OCI-LY1 (cell line): ENCODE measurements around the gene LCNL1.

Experiments used
- EZH2 ChIP-seq: fragments of 200-600 bp; sonication (generic), shearing (Covaris generic); IDR thresholded peaks from 2 replicates; pipeline ENCODE4 v1.8.0; 2017; ENCODE audit warnings: borderline replicate concordance, mixed run types, mild to moderate bottlenecking, antibody characterized with exemption, low read length, moderate library complexity, mixed read lengths
- TF ChIP-seq, protein P1 (sequence below): fragments of 200-600 bp; sonication (generic), shearing (Covaris generic); IDR thresholded peaks from 2 replicates; pipeline ENCODE4 v1.5.1; 2017; ENCODE audit warnings: mild to moderate bottlenecking, antibody characterized with exemption, low read length, moderate library complexity, mixed read lengths

DNA sequence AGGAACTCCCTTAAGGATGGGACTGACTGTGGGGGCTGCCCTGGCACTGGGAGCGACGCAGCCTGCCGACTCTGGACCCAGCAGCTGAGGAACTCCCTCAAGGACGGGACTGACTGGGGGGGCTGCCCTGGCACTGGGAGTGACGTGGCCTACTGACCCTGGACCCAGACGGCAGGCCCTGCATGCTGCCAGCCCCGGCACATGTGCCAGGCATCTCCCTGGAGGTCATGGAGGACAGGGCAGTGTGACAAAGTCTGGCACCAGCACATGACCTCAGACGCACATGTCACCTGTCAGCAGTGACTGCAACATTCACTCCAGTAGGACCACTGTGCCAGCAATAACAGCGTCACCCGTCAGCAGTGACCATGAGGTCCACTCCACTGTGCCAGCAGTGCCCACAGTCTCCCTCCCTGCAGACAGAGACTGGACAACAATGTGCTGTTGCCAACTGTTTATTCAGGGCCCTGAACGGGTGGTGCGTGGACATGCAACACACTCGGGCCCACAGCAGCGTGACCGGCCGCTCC, 42.7 kb upstream of the LCNL1 start:
- TF ChIP-seq EZH2 = no peak
- TF ChIP-seq, protein P1, sequence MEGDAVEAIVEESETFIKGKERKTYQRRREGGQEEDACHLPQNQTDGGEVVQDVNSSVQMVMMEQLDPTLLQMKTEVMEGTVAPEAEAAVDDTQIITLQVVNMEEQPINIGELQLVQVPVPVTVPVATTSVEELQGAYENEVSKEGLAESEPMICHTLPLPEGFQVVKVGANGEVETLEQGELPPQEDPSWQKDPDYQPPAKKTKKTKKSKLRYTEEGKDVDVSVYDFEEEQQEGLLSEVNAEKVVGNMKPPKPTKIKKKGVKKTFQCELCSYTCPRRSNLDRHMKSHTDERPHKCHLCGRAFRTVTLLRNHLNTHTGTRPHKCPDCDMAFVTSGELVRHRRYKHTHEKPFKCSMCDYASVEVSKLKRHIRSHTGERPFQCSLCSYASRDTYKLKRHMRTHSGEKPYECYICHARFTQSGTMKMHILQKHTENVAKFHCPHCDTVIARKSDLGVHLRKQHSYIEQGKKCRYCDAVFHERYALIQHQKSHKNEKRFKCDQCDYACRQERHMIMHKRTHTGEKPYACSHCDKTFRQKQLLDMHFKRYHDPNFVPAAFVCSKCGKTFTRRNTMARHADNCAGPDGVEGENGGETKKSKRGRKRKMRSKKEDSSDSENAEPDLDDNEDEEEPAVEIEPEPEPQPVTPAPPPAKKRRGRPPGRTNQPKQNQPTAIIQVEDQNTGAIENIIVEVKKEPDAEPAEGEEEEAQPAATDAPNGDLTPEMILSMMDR = no peak
